Measurements from ENCODE around the gene SETBP1.
A peak's percentile ranks its signal among the peaks of the same experiment; 100 is the strongest.

Gene SETBP1

DNA sequence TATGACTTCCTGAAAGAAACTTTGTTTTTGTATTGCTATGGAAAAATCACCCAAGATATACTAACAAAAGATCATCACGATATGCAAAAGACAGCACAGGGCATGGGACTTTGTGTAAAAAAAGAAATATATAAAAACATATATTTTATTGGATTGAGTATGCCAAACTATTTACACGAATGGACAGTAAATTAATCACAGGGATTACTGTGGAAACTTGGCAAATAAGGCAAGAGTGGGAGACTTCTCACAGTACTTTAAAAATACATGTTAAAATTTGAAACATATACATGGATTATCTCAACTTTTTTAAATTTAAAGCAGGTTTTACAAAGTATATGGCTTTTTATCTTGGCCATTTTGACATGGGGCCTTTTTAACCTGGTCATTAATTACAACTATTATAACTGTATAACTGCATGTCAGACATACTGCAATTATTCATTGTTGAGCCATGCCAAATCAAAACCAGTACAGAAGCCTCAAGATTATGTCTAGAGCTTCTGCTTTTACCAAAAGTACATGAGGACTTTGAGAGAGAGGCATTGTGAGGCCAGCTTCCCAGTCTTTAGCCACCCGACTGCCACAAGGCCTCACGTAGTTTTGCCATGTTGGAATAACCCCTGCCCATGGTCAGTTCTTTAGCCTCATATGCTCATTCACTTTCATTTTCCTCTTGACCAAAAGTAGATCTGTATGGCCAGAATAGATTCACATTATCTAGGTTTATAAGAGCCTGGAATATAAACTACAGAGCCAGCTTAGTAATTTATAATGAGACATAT is 419.8 kb downstream of the SETBP1 start:
- Mint-ChIP-seq H3K36me3 (no peaks in the 10 kb centered on the region), H3K4me3 (no peak overlapping the region), H3K4me1 (peaks cover 43% of the 10 kb centered on the region), H3K27me3 (no peaks in the 10 kb centered on the region), H3K27ac (no peak overlapping the region), H3K9me3 (no peaks in the 10 kb centered on the region)
- ATAC-seq (ENCODE audit: low read depth) (no peak), DNase-seq (ENCODE audit: low spot score in 2 of 2) (no peak)

GRCh38 chr18:45102126-45102525 is 421.4 kb downstream of the SETBP1 start:
- Mint-ChIP-seq H3K9me3 (no peaks in the 10 kb centered on the region), H3K4me3 (no peak overlapping the region), H3K27ac (no peak overlapping the region), H3K27me3 (no peaks in the 10 kb centered on the region), H3K36me3 (no peaks in the 10 kb centered on the region), H3K4me1 (peaks cover 49% of the 10 kb centered on the region)
- ATAC-seq (ENCODE audit: low read depth) (no peak), DNase-seq (ENCODE audit: low spot score in 2 of 2) (no peak)

- H3K36me3 Mint-ChIP-seq = no peaks in the 10 kb centered on the region
- no peak overlapping the region for H3K27ac Mint-ChIP-seq
- ATAC-seq (ENCODE audit: low read depth) (peak; percentile 21), DNase-seq (ENCODE audit: low spot score in 2 of 2) (peak; percentile 10 to 33)
- no peaks in the 10 kb centered on the region for H3K9me3 Mint-ChIP-seq
- peak overlapping the region; percentile 44 for H3K4me3 Mint-ChIP-seq
- H3K4me1 Mint-ChIP-seq = peaks cover 49% of the 10 kb centered on the region
- no peaks in the 10 kb centered on the region for H3K27me3 Mint-ChIP-seq
Observed at GRCh38 chr18:45102863-45103262, 422.2 kb downstream of the SETBP1 start.

DNA sequence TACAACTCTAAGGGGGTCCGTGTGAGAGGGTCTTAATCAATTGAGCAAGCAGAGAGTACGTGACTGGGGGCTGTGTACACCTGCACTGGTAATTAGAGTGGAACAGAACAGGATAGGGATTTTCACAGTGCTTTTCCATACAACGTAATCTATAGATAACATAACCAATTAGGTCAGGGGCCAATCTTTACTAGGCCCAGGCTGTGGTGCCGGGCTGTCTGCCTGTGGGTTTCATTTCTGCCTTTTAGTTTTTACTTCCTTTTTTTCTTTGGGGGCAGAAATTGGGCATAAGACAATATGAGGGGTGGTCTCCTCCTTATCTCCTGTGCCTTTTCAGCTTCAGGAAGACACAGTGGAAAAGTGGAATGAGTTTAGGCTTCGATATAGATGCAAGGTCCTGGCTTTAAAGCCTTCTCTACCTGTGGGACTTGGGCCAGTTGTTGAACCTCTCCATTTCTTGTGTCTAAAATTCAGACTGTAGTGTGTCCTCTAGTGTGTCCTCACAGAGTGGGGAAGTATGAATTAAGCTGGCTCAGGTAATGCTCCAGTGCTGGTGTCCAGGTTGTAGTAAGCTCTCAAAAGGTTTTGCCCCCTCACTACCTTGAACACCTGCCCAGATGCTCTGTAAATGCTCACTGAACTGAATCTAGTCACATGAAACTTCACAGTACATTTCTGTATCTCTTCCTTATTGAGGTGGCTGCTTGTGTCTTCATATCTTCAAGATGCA is 422.8 kb downstream of the SETBP1 start:
- Mint-ChIP-seq H3K9me3 (no peaks in the 10 kb centered on the region), H3K27ac (no peak overlapping the region), H3K36me3 (no peaks in the 10 kb centered on the region), H3K4me3 (peak overlapping the region; percentile 44), H3K27me3 (no peaks in the 10 kb centered on the region), H3K4me1 (peaks cover 49% of the 10 kb centered on the region)
- DNase-seq (ENCODE audit: low spot score in 2 of 2) (peak; percentile 44 to 46), ATAC-seq (ENCODE audit: low read depth) (peak; percentile 66)

GRCh38 chr18:45104049-45104395 is 423.3 kb downstream of the SETBP1 start:
- ATAC-seq (ENCODE audit: low read depth) (peak; percentile 5), DNase-seq (ENCODE audit: low spot score in 2 of 2) (no peak)
- Mint-ChIP-seq H3K4me3 (peak overlapping the region; percentile 44), H3K36me3 (no peaks in the 10 kb centered on the region), H3K9me3 (no peaks in the 10 kb centered on the region), H3K27me3 (no peaks in the 10 kb centered on the region), H3K4me1 (peaks cover 49% of the 10 kb centered on the region), H3K27ac (no peak overlapping the region)

- ATAC-seq (ENCODE audit: low read depth) = peak; percentile 59
- DNase-seq (ENCODE audit: low spot score in 2 of 2) = peak; percentile 11 to 17
- Mint-ChIP-seq H3K4me3 (peak overlapping the region; percentile 53), H3K36me3 (no peaks in the 10 kb centered on the region), H3K4me1 (peaks cover 46% of the 10 kb centered on the region), H3K27me3 (no peaks in the 10 kb centered on the region), H3K27ac (no peak overlapping the region), H3K9me3 (no peaks in the 10 kb centered on the region)
Observed at GRCh38 chr18:45106331-45106774, 425.7 kb downstream of the SETBP1 start.

DNA sequence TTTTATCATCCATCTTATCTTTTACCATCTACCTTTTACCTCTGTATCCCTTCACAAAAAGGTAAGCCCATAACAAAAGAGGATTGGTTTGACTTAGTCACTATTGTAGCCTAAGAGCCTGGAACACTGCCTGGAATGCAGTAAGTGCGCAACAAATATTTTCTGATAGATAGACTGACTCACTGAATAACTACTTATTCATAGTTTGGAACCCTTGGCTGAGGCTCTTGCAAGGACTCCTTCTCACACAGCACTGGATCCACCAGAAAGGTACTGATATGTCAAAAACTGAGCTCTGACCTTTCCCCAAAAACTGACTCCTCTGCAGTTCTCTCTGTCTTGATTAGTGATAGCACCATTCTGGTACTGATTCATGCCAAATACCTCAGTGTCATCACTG is 426.7 kb downstream of the SETBP1 start:
- H3K4me3 Mint-ChIP-seq = no peak overlapping the region
- no peaks in the 10 kb centered on the region for H3K9me3 Mint-ChIP-seq
- no peak for ATAC-seq (ENCODE audit: low read depth)
- no peak overlapping the region for H3K27ac Mint-ChIP-seq
- no peaks in the 10 kb centered on the region for H3K27me3 Mint-ChIP-seq
- no peak for DNase-seq (ENCODE audit: low spot score in 2 of 2)
- no peaks in the 10 kb centered on the region for H3K36me3 Mint-ChIP-seq
- peaks cover 39% of the 10 kb centered on the region for H3K4me1 Mint-ChIP-seq

GRCh38 chr18:45108754-45109153 is 428.1 kb downstream of the SETBP1 start:
- Mint-ChIP-seq H3K4me1 (peaks cover 26% of the 10 kb centered on the region), H3K36me3 (no peaks in the 10 kb centered on the region), H3K27ac (no peak overlapping the region), H3K4me3 (no peak overlapping the region), H3K27me3 (no peaks in the 10 kb centered on the region), H3K9me3 (no peaks in the 10 kb centered on the region)
- DNase-seq (ENCODE audit: low spot score in 2 of 2) (no peak), ATAC-seq (ENCODE audit: low read depth) (no peak)

GRCh38 chr18:45109271-45109670 is 428.6 kb downstream of the SETBP1 start:
- H3K27me3 Mint-ChIP-seq = no peaks in the 10 kb centered on the region
- H3K4me1 Mint-ChIP-seq = peaks cover 21% of the 10 kb centered on the region
- H3K27ac Mint-ChIP-seq = peak overlapping the region; percentile 5
- DNase-seq (ENCODE audit: low spot score in 2 of 2) (no peak), ATAC-seq (ENCODE audit: low read depth) (no peak)
- H3K9me3 Mint-ChIP-seq = no peaks in the 10 kb centered on the region
- H3K4me3 Mint-ChIP-seq = no peak overlapping the region
- no peaks in the 10 kb centered on the region for H3K36me3 Mint-ChIP-seq

GRCh38 chr18:45109706-45110105 is 429.0 kb downstream of the SETBP1 start:
- Mint-ChIP-seq H3K4me3 (no peak overlapping the region), H3K27me3 (no peaks in the 10 kb centered on the region), H3K27ac (peak overlapping the region; percentile 5), H3K9me3 (no peaks in the 10 kb centered on the region), H3K4me1 (peaks cover 18% of the 10 kb centered on the region), H3K36me3 (no peaks in the 10 kb centered on the region)
- DNase-seq (ENCODE audit: low spot score in 2 of 2) (no peak), ATAC-seq (ENCODE audit: low read depth) (no peak)

DNA sequence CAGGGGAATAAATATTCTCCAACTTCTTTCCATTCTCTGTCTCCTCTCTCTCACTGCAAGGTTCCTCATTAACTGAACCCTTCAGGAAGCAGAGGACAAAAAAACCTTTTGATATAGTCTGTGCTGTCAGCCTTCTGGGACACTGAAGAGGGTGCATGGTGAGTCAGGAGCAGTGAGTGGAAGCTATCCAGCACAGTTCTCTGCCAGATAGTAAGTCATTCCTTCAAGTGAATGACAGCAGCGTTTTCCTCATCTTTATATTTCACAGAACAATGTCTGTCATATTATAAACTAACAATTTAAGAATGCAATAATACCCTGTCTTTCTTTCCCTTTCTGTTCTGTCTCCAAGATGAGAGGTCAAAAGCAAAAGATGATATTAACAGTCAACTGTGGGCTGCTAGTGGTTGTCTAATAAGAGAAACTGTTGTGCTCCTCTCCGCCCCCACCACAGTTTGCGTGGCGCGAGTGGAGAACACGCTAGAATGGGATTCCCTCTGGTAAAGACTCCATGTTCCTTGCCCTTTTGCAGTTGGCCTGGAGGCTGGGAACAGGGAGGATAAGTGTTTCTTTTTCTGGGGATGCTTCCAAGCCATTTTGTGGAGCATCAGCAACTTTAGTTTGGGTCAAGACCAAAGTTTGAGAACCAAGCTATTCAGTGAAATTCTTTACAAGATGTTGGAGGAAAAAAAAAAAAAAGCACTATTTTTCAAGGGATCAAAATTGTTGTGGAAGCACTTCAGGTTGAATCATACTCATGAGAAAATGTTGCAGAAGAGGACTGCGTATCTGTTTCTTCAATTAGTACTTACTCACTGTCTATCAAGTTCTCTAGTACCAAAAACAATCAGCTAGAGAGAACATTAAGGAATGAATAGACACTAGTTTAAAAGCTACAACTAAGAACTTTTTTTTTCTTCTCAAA is 430.2 kb downstream of the SETBP1 start:
- DNase-seq (ENCODE audit: low spot score in 2 of 2) (no peak), ATAC-seq (ENCODE audit: low read depth) (no peak)
- Mint-ChIP-seq H3K4me3 (no peak overlapping the region), H3K27me3 (no peaks in the 10 kb centered on the region), H3K36me3 (no peaks in the 10 kb centered on the region), H3K4me1 (peaks cover 8% of the 10 kb centered on the region), H3K9me3 (no peaks in the 10 kb centered on the region), H3K27ac (no peak overlapping the region)

- peaks cover 8% of the 10 kb centered on the region for H3K4me1 Mint-ChIP-seq
- no peaks in the 10 kb centered on the region for H3K9me3 Mint-ChIP-seq
- no peak for ATAC-seq (ENCODE audit: low read depth)
- H3K36me3 Mint-ChIP-seq = no peaks in the 10 kb centered on the region
- H3K27me3 Mint-ChIP-seq = no peaks in the 10 kb centered on the region
- no peak overlapping the region for H3K27ac Mint-ChIP-seq
- no peak for DNase-seq (ENCODE audit: low spot score in 2 of 2)
- H3K4me3 Mint-ChIP-seq = no peak overlapping the region
Observed at GRCh38 chr18:45111502-45111848, 430.8 kb downstream of the SETBP1 start.

DNA sequence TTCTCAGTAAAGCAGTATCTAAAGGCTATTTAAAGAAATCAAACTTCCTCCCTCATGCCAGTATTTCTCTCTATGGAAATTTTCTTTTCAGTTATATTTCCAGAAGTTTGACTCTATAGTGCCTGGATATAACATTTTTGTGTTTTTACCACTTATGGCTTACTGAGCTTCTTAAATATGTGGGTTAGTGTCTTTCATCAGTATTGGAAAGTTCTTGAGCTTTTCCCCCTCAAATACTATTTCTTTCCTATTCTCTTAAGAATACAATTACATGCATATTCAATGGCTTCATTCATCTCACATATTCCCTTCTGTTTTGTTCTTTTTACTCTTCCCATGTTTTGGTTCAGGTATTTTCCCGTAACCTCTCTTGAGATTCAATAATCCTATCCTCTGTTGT is 432.0 kb downstream of the SETBP1 start:
- H3K9me3 Mint-ChIP-seq = no peaks in the 10 kb centered on the region
- peaks cover 8% of the 10 kb centered on the region for H3K4me1 Mint-ChIP-seq
- DNase-seq (ENCODE audit: low spot score in 2 of 2) (no peak), ATAC-seq (ENCODE audit: low read depth) (no peak)
- H3K27me3 Mint-ChIP-seq = no peaks in the 10 kb centered on the region
- H3K4me3 Mint-ChIP-seq = no peak overlapping the region
- no peaks in the 10 kb centered on the region for H3K36me3 Mint-ChIP-seq
- no peak overlapping the region for H3K27ac Mint-ChIP-seq

DNA sequence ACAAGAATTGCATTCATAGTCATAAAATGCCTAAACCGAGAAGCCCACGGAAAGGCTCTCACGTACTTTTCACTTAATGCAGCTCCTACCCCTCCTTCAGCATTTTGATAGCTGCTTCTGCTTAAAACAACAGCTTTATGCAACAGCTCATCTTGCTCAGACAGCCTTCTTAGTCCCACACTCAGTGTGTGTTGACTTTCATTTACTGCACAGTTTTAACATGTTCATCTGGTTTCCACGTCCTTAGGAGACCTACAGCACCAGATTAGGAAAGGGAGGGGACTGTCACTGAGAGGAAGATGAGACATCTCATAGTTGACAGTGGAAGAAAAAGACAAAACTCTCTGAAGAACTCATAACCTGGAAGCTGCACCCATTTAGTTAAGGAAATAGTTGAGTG is 435.4 kb downstream of the SETBP1 start:
- Mint-ChIP-seq H3K4me3 (no peak overlapping the region), H3K27me3 (no peaks in the 10 kb centered on the region), H3K36me3 (no peaks in the 10 kb centered on the region), H3K4me1 (peaks cover 4% of the 10 kb centered on the region), H3K27ac (peak overlapping the region; percentile 35), H3K9me3 (no peaks in the 10 kb centered on the region)
- DNase-seq (ENCODE audit: low spot score in 2 of 2) = no peak
- ATAC-seq (ENCODE audit: low read depth) = no peak

All from memory B cell (primary cell).